ENCODE data around the gene LRRC56. TPM values are rescaled to one million over a fixed set of nuclear protein-coding genes. Genes with fewer than 3 reads are reported as not detected.

LRRC56 gene
- total and polyA plus RNA-seq, 9 of the 15 experiments (the other 6 are each of a cell fraction or from before 2014, with no cell fraction given), result 0.03 to 4.5 (median 1.0) TPM; not detected in 1

DNA sequence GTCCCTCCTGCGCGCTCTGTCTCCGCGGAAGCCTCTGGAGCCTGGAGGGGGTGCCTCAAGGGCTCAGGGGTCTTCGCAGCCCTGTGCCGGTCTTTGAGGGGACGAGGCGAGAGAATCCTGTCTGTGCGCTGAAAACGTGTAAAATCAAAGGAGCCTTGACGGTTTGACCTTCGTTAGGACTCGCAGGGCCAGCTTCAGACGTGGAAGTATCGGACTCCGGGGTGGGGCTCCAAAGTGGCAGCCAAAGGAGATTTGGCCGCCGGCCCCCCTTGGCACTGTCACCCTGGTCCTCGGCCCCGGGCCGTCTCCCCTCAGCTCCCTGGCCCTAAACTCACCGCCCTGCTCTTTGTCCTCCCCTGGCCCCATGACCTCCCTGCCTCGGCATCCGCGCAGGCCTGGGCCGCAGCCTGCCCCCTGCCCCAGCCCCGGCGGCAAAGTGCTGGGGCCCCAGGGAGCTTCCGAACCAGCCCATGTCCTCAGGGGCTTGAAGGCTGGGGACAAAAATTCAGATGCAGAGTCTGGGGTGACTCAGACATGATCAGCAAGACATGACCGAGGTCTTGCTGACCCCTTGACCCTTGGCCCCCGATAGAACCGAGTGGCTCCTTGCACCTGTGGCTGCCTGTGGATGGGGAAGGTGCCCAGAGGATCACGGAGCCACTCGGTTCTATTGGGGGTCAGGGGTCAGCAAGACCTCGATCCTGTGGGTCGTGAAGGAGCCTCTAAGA, 32.0 kb downstream of the LRRC56 start (continued):
- TF ChIP-seq NR2C2 (CRISPR knock-in tag; IDR thresholded peaks at IDR 0.05), result no peak
- TF ChIP-seq NR2C2 (tag; IDR thresholded peaks at IDR 0.05), result peak; percentile 67
- TF ChIP-seq, protein P1, sequence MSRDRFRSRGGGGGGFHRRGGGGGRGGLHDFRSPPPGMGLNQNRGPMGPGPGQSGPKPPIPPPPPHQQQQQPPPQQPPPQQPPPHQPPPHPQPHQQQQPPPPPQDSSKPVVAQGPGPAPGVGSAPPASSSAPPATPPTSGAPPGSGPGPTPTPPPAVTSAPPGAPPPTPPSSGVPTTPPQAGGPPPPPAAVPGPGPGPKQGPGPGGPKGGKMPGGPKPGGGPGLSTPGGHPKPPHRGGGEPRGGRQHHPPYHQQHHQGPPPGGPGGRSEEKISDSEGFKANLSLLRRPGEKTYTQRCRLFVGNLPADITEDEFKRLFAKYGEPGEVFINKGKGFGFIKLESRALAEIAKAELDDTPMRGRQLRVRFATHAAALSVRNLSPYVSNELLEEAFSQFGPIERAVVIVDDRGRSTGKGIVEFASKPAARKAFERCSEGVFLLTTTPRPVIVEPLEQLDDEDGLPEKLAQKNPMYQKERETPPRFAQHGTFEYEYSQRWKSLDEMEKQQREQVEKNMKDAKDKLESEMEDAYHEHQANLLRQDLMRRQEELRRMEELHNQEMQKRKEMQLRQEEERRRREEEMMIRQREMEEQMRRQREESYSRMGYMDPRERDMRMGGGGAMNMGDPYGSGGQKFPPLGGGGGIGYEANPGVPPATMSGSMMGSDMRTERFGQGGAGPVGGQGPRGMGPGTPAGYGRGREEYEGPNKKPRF (IDR thresholded peaks at IDR 0.05; ENCODE audit: low read depth, low read length), result no peak
- TF ChIP-seq, protein P2, sequence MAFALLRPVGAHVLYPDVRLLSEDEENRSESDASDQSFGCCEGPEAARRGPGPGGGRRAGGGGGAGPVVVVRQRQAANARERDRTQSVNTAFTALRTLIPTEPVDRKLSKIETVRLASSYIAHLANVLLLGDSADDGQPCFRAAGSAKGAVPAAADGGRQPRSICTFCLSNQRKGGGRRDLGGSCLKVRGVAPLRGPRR (CRISPR knock-in tag; IDR thresholded peaks at IDR 0.05), result no peak
- no peak for TF ChIP-seq SNIP1 (IDR thresholded peaks at IDR 0.05; ENCODE audit: low read depth)
- no peak for TF ChIP-seq ZNF431 (CRISPR knock-in tag; IDR thresholded peaks at IDR 0.05)
- no peak for TF ChIP-seq ZNF644 (tag; IDR thresholded peaks at IDR 0.05; ENCODE audit: low read depth)
- no peak for TF ChIP-seq HMG20B (CRISPR knock-in tag; IDR thresholded peaks at IDR 0.05)
- no peak for TF ChIP-seq MCM3 (IDR thresholded peaks at IDR 0.05)
- 0 out of 2 replicates have a peak, but pooled peaks have one; percentile 12 for TF ChIP-seq ATF3 (IDR thresholded peaks at IDR 0.05)
- TF ChIP-seq ATF3 (CRISPR knock-in tag; conservative IDR thresholded peaks at IDR 0.05), result no peak
- no peak for TF ChIP-seq TCF7L2 (IDR thresholded peaks at IDR 0.05; ENCODE audit: low read depth, low read length)
- TF ChIP-seq, protein P3, sequence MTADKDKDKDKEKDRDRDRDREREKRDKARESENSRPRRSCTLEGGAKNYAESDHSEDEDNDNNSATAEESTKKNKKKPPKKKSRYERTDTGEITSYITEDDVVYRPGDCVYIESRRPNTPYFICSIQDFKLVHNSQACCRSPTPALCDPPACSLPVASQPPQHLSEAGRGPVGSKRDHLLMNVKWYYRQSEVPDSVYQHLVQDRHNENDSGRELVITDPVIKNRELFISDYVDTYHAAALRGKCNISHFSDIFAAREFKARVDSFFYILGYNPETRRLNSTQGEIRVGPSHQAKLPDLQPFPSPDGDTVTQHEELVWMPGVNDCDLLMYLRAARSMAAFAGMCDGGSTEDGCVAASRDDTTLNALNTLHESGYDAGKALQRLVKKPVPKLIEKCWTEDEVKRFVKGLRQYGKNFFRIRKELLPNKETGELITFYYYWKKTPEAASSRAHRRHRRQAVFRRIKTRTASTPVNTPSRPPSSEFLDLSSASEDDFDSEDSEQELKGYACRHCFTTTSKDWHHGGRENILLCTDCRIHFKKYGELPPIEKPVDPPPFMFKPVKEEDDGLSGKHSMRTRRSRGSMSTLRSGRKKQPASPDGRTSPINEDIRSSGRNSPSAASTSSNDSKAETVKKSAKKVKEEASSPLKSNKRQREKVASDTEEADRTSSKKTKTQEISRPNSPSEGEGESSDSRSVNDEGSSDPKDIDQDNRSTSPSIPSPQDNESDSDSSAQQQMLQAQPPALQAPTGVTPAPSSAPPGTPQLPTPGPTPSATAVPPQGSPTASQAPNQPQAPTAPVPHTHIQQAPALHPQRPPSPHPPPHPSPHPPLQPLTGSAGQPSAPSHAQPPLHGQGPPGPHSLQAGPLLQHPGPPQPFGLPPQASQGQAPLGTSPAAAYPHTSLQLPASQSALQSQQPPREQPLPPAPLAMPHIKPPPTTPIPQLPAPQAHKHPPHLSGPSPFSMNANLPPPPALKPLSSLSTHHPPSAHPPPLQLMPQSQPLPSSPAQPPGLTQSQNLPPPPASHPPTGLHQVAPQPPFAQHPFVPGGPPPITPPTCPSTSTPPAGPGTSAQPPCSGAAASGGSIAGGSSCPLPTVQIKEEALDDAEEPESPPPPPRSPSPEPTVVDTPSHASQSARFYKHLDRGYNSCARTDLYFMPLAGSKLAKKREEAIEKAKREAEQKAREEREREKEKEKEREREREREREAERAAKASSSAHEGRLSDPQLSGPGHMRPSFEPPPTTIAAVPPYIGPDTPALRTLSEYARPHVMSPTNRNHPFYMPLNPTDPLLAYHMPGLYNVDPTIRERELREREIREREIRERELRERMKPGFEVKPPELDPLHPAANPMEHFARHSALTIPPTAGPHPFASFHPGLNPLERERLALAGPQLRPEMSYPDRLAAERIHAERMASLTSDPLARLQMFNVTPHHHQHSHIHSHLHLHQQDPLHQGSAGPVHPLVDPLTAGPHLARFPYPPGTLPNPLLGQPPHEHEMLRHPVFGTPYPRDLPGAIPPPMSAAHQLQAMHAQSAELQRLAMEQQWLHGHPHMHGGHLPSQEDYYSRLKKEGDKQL (CRISPR knock-in tag; IDR thresholded peaks at IDR 0.05; ENCODE audit: borderline replicate concordance), result no peak
